Gastrocnemius medialis (tissue), 4 donors: ENCODE data around the gene CYP4B1.
"Not testable (repeated sequence)": the region's sequence is repeated elsewhere in the genome, so short reads cannot be mapped to it uniquely, and the experiment has no call there.

Experiments used
- CTCF ChIP-seq, 5 experiments: fragments of 450-650 bp in 3 of 5; fragments of 200-600 bp in 2 of 5; sonication (generic) in 2 of 5; IDR thresholded peaks in 4 of 5; conservative IDR thresholded peaks in 1 of 5; 1 replicate in 4 of 5; 2 replicates in 1 of 5; pipeline ENCODE4 v1.5.1; 2016 to 2019; ENCODE audit warnings: antibody characterized with exemption in 5 of 5, mild to moderate bottlenecking in 3 of 5, moderate library complexity in 3 of 5
- POLR2A ChIP-seq, 2 donors: fragments of 450-650 bp; IDR thresholded peaks; one replicate each; pipeline ENCODE4 v1.6.1; 2017; ENCODE audit warnings: antibody characterized with exemption in 2 of 2, mild to moderate bottlenecking in 2 of 2, moderate library complexity in 2 of 2

GRCh38 chr1:46788634-46789033, 10.2 kb upstream of the CYP4B1 start:
- TF ChIP-seq POLR2A (IDR thresholded peaks at IDR 0.05); CTCF (IDR thresholded peaks at IDR 0.05 in 4 of 5, conservative IDR thresholded peaks at IDR 0.05 in 1 of 5): not testable (repeated sequence)
